Stimulated activated naive CD8-positive, alpha-beta T cell treated with anti-CD3 and anti-CD28 coated beads, Interleukin-15, amount 100 ng/mL, for 72 hours (primary cell): ENCODE results near the gene CHDH.

Source experiments
- ATAC-seq: fragments of 150-1000 bp; cut with Tn5 transposase; 2 replicates; pipeline ENCODE4 v1.10.0; 2021; ENCODE audit warnings: mild to moderate bottlenecking, moderate library complexity
- DNase-seq, 2 donors: peaks; one replicate each; pipeline ENCODE4 v3.0.0; 2021 to 2022
- H3K27ac Mint-ChIP-seq, 2 donors: one replicate each; pipeline ENCODE4 v1.8.0; 2022; ENCODE audit warnings: mild to moderate bottlenecking in 2 of 2, mixed read lengths in 2 of 2, moderate library complexity in 2 of 2
- H3K27me3 Mint-ChIP-seq: one replicate; pipeline ENCODE4 v1.8.0; 2022; ENCODE audit warnings: mixed read lengths
- H3K4me1 Mint-ChIP-seq: one replicate; pipeline ENCODE4 v1.8.0; 2022; ENCODE audit warnings: mild to moderate bottlenecking, mixed read lengths
- H3K4me3 Mint-ChIP-seq, 2 donors: one replicate each; pipeline ENCODE4 v1.8.0; 2022; ENCODE audit warnings: mild to moderate bottlenecking in 2 of 2, mixed read lengths in 2 of 2, moderate library complexity in 1 of 2
- H3K9me3 Mint-ChIP-seq, 2 donors: one replicate each; pipeline ENCODE4 v1.8.0; 2022; ENCODE audit warnings: mixed read lengths in 2 of 2

The CHDH gene

GRCh38 chr3:53820756-53821580 lies 25.3 kb downstream of the CHDH start:
- Mint-ChIP-seq H3K9me3 (no peaks in the 10 kb centered on the region), H3K27me3 (peaks cover 14% of the 10 kb centered on the region), H3K27ac (peak overlapping the region in 1 of 2 donors; percentile 85), H3K4me1 (no peaks in the 10 kb centered on the region), H3K4me3 (no peak overlapping the region)
- no peak for ATAC-seq
- no peak for DNase-seq

GRCh38 chr3:53820084-53820483 lies 26.1 kb downstream of the CHDH start:
- Mint-ChIP-seq H3K4me1 (no peaks in the 10 kb centered on the region), H3K4me3 (no peak overlapping the region), H3K27me3 (peaks cover 14% of the 10 kb centered on the region), H3K27ac (no peak overlapping the region), H3K9me3 (no peaks in the 10 kb centered on the region)
- DNase-seq (no peak), ATAC-seq (no peak)

- Mint-ChIP-seq H3K4me1 (no peaks in the 10 kb centered on the region), H3K27me3 (peaks cover 14% of the 10 kb centered on the region), H3K9me3 (no peaks in the 10 kb centered on the region), H3K27ac (no peak overlapping the region), H3K4me3 (no peak overlapping the region)
- DNase-seq (no peak), ATAC-seq (no peak)
Observed at GRCh38 chr3:53819163-53819868, 26.9 kb downstream of the CHDH start.

GRCh38 chr3:53818221-53819162 lies 27.7 kb downstream of the CHDH start:
- H3K9me3 Mint-ChIP-seq, result no peaks in the 10 kb centered on the region
- H3K4me1 Mint-ChIP-seq, result no peaks in the 10 kb centered on the region
- ATAC-seq (no peak), DNase-seq (no peak)
- no peak overlapping the region for H3K4me3 Mint-ChIP-seq
- no peak overlapping the region for H3K27ac Mint-ChIP-seq
- H3K27me3 Mint-ChIP-seq, result peaks cover 14% of the 10 kb centered on the region

- no peak for ATAC-seq
- Mint-ChIP-seq H3K4me1 (no peaks in the 10 kb centered on the region), H3K27me3 (peaks cover 14% of the 10 kb centered on the region), H3K9me3 (no peaks in the 10 kb centered on the region), H3K27ac (no peak overlapping the region), H3K4me3 (no peak overlapping the region)
- no peak for DNase-seq
Observed at GRCh38 chr3:53817809-53818208, 28.4 kb downstream of the CHDH start.

GRCh38 chr3:53817211-53817610 lies 29.0 kb downstream of the CHDH start:
- Mint-ChIP-seq H3K27me3 (peaks cover 14% of the 10 kb centered on the region), H3K4me3 (no peak overlapping the region), H3K9me3 (no peaks in the 10 kb centered on the region), H3K27ac (no peak overlapping the region), H3K4me1 (no peaks in the 10 kb centered on the region)
- ATAC-seq, result no peak
- no peak for DNase-seq

GRCh38 chr3:53816425-53816824 lies 29.8 kb downstream of the CHDH start:
- Mint-ChIP-seq H3K27ac (no peak overlapping the region), H3K9me3 (no peaks in the 10 kb centered on the region), H3K4me3 (no peak overlapping the region), H3K27me3 (peaks cover 14% of the 10 kb centered on the region), H3K4me1 (no peaks in the 10 kb centered on the region)
- ATAC-seq (no peak), DNase-seq (no peak)

- Mint-ChIP-seq H3K27me3 (peaks cover 14% of the 10 kb centered on the region), H3K4me1 (no peaks in the 10 kb centered on the region), H3K9me3 (no peaks in the 10 kb centered on the region), H3K4me3 (no peak overlapping the region), H3K27ac (no peak overlapping the region)
- ATAC-seq, result no peak
- no peak for DNase-seq
Observed at GRCh38 chr3:53815651-53816050, 30.6 kb downstream of the CHDH start.

- H3K9me3 Mint-ChIP-seq, result no peaks in the 10 kb centered on the region
- H3K27me3 Mint-ChIP-seq, result peaks cover 14% of the 10 kb centered on the region
- ATAC-seq (no peak), DNase-seq (no peak)
- H3K27ac Mint-ChIP-seq, result no peak overlapping the region
- H3K4me3 Mint-ChIP-seq, result no peak overlapping the region
- H3K4me1 Mint-ChIP-seq, result no peaks in the 10 kb centered on the region
Observed at GRCh38 chr3:53815067-53815466, 31.2 kb downstream of the CHDH start.

GRCh38 chr3:53813876-53814275 lies 32.3 kb downstream of the CHDH start:
- Mint-ChIP-seq H3K4me3 (no peak overlapping the region), H3K27ac (no peak overlapping the region), H3K27me3 (peaks cover 14% of the 10 kb centered on the region), H3K9me3 (no peaks in the 10 kb centered on the region), H3K4me1 (no peaks in the 10 kb centered on the region)
- DNase-seq (no peak), ATAC-seq (no peak)

- Mint-ChIP-seq H3K27ac (no peak overlapping the region), H3K9me3 (no peaks in the 10 kb centered on the region), H3K4me1 (no peaks in the 10 kb centered on the region), H3K4me3 (no peak overlapping the region), H3K27me3 (peaks cover 14% of the 10 kb centered on the region)
- DNase-seq, result no peak
- no peak for ATAC-seq
Observed at GRCh38 chr3:53813229-53813628, 33.0 kb downstream of the CHDH start.

GRCh38 chr3:53812434-53812833 lies 33.8 kb downstream of the CHDH start:
- H3K27ac Mint-ChIP-seq, result no peak overlapping the region
- no peaks in the 10 kb centered on the region for H3K4me1 Mint-ChIP-seq
- DNase-seq (no peak), ATAC-seq (no peak)
- H3K27me3 Mint-ChIP-seq, result peaks cover 6% of the 10 kb centered on the region
- no peaks in the 10 kb centered on the region for H3K9me3 Mint-ChIP-seq
- H3K4me3 Mint-ChIP-seq, result no peak overlapping the region

- H3K27ac Mint-ChIP-seq, result no peak overlapping the region
- peaks cover 9% of the 10 kb centered on the region for H3K27me3 Mint-ChIP-seq
- H3K9me3 Mint-ChIP-seq, result no peaks in the 10 kb centered on the region
- H3K4me1 Mint-ChIP-seq, result no peaks in the 10 kb centered on the region
- no peak for ATAC-seq
- H3K4me3 Mint-ChIP-seq, result no peak overlapping the region
- no peak for DNase-seq
Observed at GRCh38 chr3:53811143-53811927, 34.9 kb downstream of the CHDH start.

- H3K27ac Mint-ChIP-seq, result no peak overlapping the region
- no peaks in the 10 kb centered on the region for H3K9me3 Mint-ChIP-seq
- no peak overlapping the region for H3K4me3 Mint-ChIP-seq
- DNase-seq (no peak), ATAC-seq (no peak)
- H3K27me3 Mint-ChIP-seq, result peaks cover 12% of the 10 kb centered on the region
- no peaks in the 10 kb centered on the region for H3K4me1 Mint-ChIP-seq
Observed at GRCh38 chr3:53809764-53810400, 36.3 kb downstream of the CHDH start.

GRCh38 chr3:53809267-53809666 lies 37.0 kb downstream of the CHDH start:
- Mint-ChIP-seq H3K4me1 (no peaks in the 10 kb centered on the region), H3K27ac (no peak overlapping the region), H3K4me3 (no peak overlapping the region), H3K27me3 (peaks cover 12% of the 10 kb centered on the region), H3K9me3 (no peaks in the 10 kb centered on the region)
- no peak for DNase-seq
- no peak for ATAC-seq
